ENCODE measurements around the gene VMAC. TPM values are rescaled to one million over a fixed set of nuclear protein-coding genes. Genes with fewer than 3 reads are reported as not detected.

Gene VMAC
- total and polyA plus RNA-seq, 2 donors (not counting 3 experiments of a cell fraction or from before 2014, with no cell fraction given): 4.7 to 6.9 TPM

DNA sequence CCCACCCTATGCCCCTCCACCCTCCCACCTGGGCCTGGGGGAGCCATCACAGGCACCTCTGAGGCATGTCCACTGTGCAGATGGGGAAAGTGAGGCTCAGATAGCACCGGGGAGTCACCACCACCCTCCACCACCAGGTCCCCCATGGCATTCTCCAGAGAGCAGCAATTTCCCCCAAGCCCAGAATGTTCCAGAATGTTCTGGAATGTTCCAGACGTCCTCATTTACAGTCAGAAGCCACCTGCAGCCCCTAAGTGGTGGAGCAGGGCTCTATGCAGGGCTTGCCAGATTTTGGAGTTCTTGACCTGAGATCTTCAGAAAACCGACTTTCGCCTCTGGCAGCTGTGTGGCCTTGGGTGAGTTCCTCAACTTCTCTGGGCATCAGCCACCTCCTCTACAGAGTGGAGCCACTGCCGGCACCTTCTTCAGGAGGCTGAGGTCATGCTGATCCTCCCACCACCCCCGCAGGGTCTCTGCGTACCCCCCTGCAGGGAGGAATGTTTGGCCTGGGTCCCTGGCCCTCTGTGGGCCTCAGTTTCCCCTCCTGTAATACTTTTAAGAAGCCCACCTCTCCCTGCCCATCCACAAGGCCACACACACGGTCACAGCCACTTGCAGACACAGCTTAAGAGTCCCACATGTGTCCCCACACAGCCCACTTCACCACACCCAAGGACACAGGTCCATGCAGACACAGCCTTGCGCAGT is 40.5 kb upstream of the VMAC start:
- intact Hi-C loops (cut with micrococcal nuclease) (no loop called here), dilution Hi-C loops (cut with MboI; ENCODE audit: extremely low pct_ligation_motif_present, low sequenced_read_pairs) (no loop called here)
- FAIRE-seq (no peak), DNase-seq (ENCODE audit: low read depth, low spot score) (no peak)
- no peaks in the 10 kb centered on the region for H3K9me3 ChIP-seq (replicated peaks; ENCODE audit: control insufficient read depth, insufficient read depth, low read length)
- no peak overlapping the region for H3K4me2 ChIP-seq (ENCODE audit: insufficient read depth, low read length)
- H3K4me1 ChIP-seq (ENCODE audit: control insufficient read depth, extremely low read depth, insufficient read depth, low read length): no peaks in the 10 kb centered on the region
- CTCF ChIA-PET: no interaction called here
- no TSS peak for BruUV-seq (replicated peaks)
- H3K4me3 ChIP-seq (replicated peaks in 1 of 3; ENCODE audit: insufficient read depth in 1 of 3, low read depth in 1 of 3, low read length in 3 of 3): no peak overlapping the region
- no peak for TF ChIP-seq CTCF (IDR thresholded peaks at IDR 0.05; ENCODE audit: extremely low read depth in 1 of 2, insufficient read depth in 1 of 2, low read depth in 1 of 2, low read length in 2 of 2)
- TF ChIP-seq, protein P1, sequence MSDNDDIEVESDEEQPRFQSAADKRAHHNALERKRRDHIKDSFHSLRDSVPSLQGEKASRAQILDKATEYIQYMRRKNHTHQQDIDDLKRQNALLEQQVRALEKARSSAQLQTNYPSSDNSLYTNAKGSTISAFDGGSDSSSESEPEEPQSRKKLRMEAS (IDR thresholded peaks at IDR 0.05; ENCODE audit: insufficient read depth, insufficient read length): no peak
- no peak for TF ChIP-seq GATA2 (IDR thresholded peaks at IDR 0.05; ENCODE audit: insufficient read depth, insufficient read length, low read depth, low read length)
- TF ChIP-seq JUN (IDR thresholded peaks at IDR 0.05; ENCODE audit: borderline replicate concordance, insufficient read depth, insufficient read length, low read depth): no peak
- no peak for TF ChIP-seq FOS (IDR thresholded peaks at IDR 0.05; ENCODE audit: borderline replicate concordance, insufficient read depth, low read length)
- TF ChIP-seq EZH2 (IDR thresholded peaks at IDR 0.05; ENCODE audit: borderline replicate concordance, low read depth, low read length, severe bottlenecking): no peak
- no peak for TF ChIP-seq MYC (IDR thresholded peaks at IDR 0.05; ENCODE audit: low read depth, low read length)
- no peak for TF ChIP-seq POLR2AphosphoS5 (IDR thresholded peaks at IDR 0.05; ENCODE audit: insufficient read depth, low read depth, low read length)
- TF ChIP-seq POLR2A (IDR thresholded peaks at IDR 0.05; ENCODE audit: low read depth, low read length): no peak
- POLR2A ChIA-PET: interaction anchor here (0.6 kb wide), 1 partner anchor 129 kb away, joined by 3 read pairs; no protein-coding TSS in a partner anchor
- no peaks in the 10 kb centered on the region for H3K79me2 ChIP-seq (ENCODE audit: control insufficient read depth, insufficient read depth, low read length)
- H2AFZ ChIP-seq (ENCODE audit: low read depth, low read length): no peak overlapping the region
- no peaks in the 10 kb centered on the region for H3K27me3 ChIP-seq (ENCODE audit: control insufficient read depth in 2 of 2, insufficient read depth in 2 of 2, low read length in 2 of 2)
- no peak overlapping the region for H3K27ac ChIP-seq (ENCODE audit: insufficient read depth, low read depth, low read length)
- H3K36me3 ChIP-seq (ENCODE audit: control insufficient read depth in 2 of 2, extremely low read depth in 1 of 2, insufficient read depth in 2 of 2, low read length in 2 of 2): no peaks in the 10 kb centered on the region
- H3K9ac ChIP-seq (replicated peaks; ENCODE audit: extremely low read depth, insufficient read depth, low read length): no peak overlapping the region
- H3K9me1 ChIP-seq (replicated peaks; ENCODE audit: control insufficient read depth, extremely low read depth, insufficient read depth, low read length): no peaks in the 10 kb centered on the region
- no peaks in the 10 kb centered on the region for H4K20me1 ChIP-seq (replicated peaks; ENCODE audit: control insufficient read depth, extremely low read depth, insufficient read depth, low read length)
